ENCODE results near the gene XYLT1. TPM values are rescaled to one million over a fixed set of nuclear protein-coding genes. Genes with fewer than 3 reads are reported as not detected.

XYLT1 gene
- total RNA-seq, 6 experiments from 2014 or later = 0.48 to 2.0 (median 0.59) TPM

GRCh38 chr16:17476414-17477259, 5.9 kb upstream of the XYLT1 start:
- Histone ChIP-seq H3K4me3 (no peak overlapping the region), H3K4me1 (no peaks in the 10 kb centered on the region), H3K27me3 (no peaks in the 10 kb centered on the region), H3K9me3 (no peaks in the 10 kb centered on the region), H3K27ac (no peak overlapping the region), H3K36me3 (no peaks in the 10 kb centered on the region)
- DNase-seq (no peak), ATAC-seq (peak; percentile 54 to 82 (median 78))
- intact Hi-C loops (cut with DNase I) = no loop called here
- TF ChIP-seq POLR2A (IDR thresholded peaks at IDR 0.05) (no peak), CTCF (IDR thresholded peaks at IDR 0.05) (peak; percentile 28 to 51 (median 49))
- 15% methylated on average over 10 of the region's 11 CpGs for WGBS (ENCODE audit: insufficient coverage, low coverage, low lambda C conversion rate, missing lambda C conversion rate)

GRCh38 chr16:17475104-17475503, 4.3 kb upstream of the XYLT1 start:
- TF ChIP-seq CTCF (IDR thresholded peaks at IDR 0.05) (no peak), POLR2A (IDR thresholded peaks at IDR 0.05) (no peak)
- DNase-seq = no peak
- Histone ChIP-seq H3K9me3 (no peaks in the 10 kb centered on the region), H3K4me1 (no peaks in the 10 kb centered on the region), H3K27ac (no peak overlapping the region), H3K27me3 (no peaks in the 10 kb centered on the region), H3K4me3 (no peak overlapping the region), H3K36me3 (no peaks in the 10 kb centered on the region)
- no peak for ATAC-seq
- intact Hi-C loops (cut with DNase I) = no loop called here
- 38% methylated on average over 5 of the region's 7 CpGs for WGBS (ENCODE audit: insufficient coverage, low coverage, low lambda C conversion rate, missing lambda C conversion rate)

GRCh38 chr16:17474572-17474971, 3.8 kb upstream of the XYLT1 start:
- Histone ChIP-seq H3K27ac (no peak overlapping the region), H3K9me3 (no peaks in the 10 kb centered on the region), H3K4me1 (no peaks in the 10 kb centered on the region), H3K4me3 (no peak overlapping the region), H3K36me3 (no peaks in the 10 kb centered on the region), H3K27me3 (no peaks in the 10 kb centered on the region)
- ATAC-seq = no peak
- 35% methylated on average over 12 of the region's 13 CpGs for WGBS (ENCODE audit: insufficient coverage, low coverage, low lambda C conversion rate, missing lambda C conversion rate)
- intact Hi-C loops (cut with DNase I) = no loop called here
- TF ChIP-seq CTCF (IDR thresholded peaks at IDR 0.05) = no peak
- DNase-seq = no peak

GRCh38 chr16:17474037-17474436, 3.3 kb upstream of the XYLT1 start:
- no peaks in the 10 kb centered on the region for H3K27me3 ChIP-seq
- 10% methylated on average over 4 of the region's 4 CpGs for WGBS (ENCODE audit: insufficient coverage, low coverage, low lambda C conversion rate, missing lambda C conversion rate)
- ATAC-seq (no peak), DNase-seq (no peak)
- no peaks in the 10 kb centered on the region for H3K36me3 ChIP-seq
- no peaks in the 10 kb centered on the region for H3K4me1 ChIP-seq
- TF ChIP-seq POLR2A (IDR thresholded peaks at IDR 0.05) = no peak
- TF ChIP-seq CTCF (IDR thresholded peaks at IDR 0.05) = no peak
- H3K9me3 ChIP-seq = no peaks in the 10 kb centered on the region
- no peak overlapping the region for H3K27ac ChIP-seq
- intact Hi-C loops (cut with DNase I) = no loop called here
- H3K4me3 ChIP-seq = no peak overlapping the region
